Stimulated activated CD4-positive, alpha-beta T cell treated with anti-CD3 and anti-CD28 coated beads, TNF-alpha, amount 100 ng/mL, for 48 hours (primary cell): Measurements from ENCODE around the gene DNAJB6.

Experiments
- DNase-seq, 3 donors: peaks; one replicate each; pipeline ENCODE4 v3.0.0-alpha.2; 2020; ENCODE audit warnings: low read depth in 3 of 3

DNAJB6 gene

DNA sequence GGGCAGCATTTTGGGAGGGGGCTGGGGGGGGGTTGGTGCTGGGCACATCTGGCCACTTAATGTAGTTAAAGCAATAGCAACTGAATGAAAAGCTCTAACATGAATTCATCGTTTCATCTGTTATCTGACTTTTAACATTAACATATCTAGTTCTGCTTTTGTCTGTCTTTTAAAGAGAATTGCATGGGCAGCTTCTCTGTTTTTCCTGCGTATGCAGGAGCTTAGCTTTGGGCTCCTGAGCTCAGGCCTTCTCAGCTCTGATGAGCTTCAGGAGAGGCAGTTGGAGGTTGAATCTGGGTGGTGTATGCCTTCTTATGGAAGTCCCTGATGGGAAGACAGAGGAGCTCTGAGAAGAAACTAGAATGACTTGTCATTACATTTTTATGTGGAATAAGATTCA is 58.4 kb downstream of the DNAJB6 start:
- DNase-seq = no peak

DNA sequence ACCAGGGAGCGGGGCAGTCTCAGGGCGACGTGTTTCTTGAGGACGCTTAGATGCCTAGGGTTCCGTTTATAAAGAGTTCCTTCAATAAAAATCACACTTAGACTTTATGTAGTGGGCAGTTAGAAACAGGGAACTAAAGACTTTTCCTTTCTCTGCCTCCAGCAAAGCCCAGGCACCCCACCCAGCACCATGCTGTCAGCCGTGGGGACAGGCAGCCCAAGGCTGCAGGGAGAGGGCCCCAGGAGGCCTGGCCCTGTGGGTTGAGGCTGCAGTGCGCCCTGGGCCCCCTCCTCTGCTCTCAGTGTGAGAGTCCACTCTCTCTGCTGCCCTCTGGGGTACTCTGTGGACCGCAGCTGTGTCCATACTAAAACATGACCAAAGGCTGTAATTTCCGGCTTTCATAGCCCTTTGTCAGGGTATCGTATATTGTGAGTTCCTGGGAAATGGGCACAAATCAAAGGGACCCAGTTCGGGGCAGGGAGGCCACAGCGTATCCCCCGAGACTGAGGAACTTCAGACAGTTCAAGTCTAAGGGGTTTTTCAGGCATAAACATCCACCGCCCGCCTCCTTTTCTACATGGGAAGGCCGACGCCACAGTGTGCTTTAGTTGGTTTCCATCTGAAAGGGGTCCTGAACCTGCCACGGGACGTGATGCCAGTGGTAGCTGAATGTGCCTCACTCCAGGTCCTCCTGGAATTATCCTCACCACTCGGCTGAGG is 59.7 kb downstream of the DNAJB6 start:
- DNase-seq = no peak

DNA sequence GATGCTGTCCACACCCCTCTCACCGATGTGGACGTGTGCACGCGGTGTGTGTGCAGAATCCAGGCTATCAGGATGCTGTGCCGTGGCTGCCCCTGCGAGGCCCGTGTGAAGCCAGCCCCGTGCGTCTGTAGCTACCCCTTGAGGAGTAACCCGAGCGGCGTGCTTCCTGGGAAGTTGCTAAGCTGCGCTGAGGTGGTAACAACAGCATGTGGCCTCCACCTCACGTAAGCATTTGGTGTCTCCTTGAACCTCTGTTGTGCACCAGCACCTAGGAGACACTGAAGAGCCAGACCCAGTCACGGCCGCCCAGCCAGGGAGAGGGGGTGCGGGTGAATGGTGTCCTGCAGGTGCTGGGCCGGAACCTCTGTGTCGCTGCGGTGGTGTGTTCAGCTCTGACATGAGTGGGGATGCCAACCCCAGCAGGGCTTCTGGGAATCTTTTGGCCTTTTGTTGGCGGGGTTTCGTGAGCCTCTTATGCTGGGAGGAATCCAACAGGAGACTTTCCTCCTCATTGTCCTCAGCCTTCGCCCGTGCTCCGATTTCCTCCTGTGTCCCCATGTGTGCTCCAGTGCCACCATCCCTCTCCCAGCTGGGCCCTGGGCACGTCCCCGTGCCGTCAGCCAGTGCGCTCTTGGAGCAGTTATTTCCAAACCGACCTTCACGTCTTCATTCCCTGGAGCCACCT is 60.4 kb downstream of the DNAJB6 start:
- DNase-seq = no peak

DNA sequence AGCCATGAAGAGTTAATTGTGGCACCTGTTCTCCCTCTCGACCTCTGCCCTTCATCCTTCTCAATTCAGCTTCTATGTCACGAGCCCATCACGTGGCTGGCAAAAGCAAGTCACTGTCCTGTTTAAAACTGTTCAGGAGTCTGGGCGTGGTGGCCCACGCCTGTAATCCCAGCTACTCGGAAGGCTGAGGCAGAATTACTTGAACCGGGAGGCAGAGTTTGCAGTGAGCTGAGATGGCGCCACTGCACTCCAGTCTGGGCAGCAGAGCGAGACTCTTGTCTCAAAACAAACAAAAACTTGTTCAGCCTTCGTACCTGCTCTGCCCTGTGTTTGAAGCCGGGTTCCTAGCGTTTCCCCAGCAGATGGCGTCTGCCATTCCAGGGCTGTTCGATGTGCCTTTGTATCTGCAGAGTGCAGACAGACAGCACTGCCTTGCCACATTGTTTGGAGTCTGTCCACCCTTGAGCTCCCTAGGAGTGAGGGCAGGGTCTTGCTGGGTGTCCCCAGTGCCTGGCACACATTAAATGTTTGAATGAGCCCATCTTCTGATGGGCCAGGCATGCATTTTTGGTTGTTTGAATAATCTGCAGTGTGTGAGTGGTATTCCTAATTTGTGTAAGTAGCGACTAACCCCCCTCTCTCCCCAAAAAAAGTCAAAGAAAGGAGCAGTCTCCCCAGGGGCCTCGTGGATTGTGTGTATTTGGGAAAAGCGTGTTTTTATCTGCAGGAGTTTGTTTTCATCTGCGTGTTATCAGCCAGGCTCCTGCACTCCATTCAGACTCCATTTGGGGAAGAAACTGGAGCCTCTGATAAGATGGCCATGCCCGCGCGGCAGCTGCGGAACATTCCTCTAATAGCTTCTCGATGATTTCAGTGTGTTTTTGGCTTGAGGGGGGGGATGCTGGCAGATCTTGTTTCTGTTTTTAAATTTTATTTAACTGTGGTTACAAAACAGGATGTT is 61.2 kb downstream of the DNAJB6 start:
- no peak for DNase-seq

DNA sequence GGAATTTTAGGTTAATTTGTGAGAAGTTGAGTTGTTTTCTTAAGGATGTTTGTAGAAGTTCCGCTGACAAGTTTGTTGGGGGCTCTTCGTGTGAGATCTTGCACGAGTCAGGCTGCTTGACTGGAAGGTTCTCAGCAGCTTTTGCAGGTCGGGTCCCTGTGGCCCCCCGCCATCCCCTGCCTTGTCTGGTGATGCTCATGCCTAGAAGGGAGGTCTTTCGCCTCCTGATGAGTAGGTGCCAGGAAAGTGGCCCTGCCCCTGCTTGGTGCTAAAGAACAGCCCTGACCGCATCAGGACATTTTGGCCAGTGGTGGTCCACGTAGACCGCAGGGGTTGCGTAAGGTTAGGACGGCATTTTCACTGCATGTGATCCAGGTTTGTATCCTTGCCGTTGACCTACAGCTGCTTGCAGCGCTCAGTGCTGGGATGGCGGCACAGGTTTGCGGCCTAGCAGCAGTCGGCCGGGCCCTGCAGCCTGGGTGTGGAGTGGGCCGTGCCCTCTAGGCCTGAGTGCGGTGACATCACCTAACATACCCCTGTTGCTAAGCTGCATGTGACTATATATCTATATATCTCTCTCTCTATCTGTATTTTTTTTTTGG is 62.4 kb downstream of the DNAJB6 start:
- DNase-seq = no peak

DNA sequence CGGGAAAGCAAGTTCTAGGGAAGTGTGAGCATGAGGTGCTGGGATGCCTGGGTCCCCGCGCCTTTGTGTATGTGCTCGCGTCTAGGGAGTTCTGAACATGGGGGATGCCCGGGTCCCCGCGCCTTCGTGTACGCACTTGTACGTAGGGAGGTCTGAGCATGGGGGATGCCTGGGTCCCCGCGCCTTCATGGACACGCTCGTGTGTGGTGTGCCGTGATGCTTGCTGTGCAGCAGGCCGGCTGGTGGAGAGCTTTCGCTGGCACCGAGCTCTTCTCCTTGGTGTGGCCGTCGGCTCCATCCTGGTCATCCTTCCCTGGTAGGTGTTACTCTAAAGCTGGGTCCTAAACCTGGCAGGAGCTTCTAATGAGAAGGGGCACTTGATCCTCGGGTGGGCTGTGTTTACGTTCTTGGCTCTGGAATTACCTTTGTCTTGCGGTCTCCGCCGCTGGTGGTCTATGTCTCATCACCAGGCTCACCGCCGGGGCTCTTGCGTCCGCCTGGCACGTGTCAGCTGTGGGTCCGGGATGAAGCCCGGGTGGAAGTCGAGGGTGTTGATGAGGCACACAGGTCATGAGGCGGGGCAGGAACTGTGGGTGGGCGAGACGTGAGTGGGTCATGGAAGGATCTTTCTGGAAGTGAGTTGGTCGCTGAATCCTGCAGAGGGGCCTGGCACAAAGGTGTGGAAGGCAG is 63.5 kb downstream of the DNAJB6 start:
- no peak for DNase-seq

DNA sequence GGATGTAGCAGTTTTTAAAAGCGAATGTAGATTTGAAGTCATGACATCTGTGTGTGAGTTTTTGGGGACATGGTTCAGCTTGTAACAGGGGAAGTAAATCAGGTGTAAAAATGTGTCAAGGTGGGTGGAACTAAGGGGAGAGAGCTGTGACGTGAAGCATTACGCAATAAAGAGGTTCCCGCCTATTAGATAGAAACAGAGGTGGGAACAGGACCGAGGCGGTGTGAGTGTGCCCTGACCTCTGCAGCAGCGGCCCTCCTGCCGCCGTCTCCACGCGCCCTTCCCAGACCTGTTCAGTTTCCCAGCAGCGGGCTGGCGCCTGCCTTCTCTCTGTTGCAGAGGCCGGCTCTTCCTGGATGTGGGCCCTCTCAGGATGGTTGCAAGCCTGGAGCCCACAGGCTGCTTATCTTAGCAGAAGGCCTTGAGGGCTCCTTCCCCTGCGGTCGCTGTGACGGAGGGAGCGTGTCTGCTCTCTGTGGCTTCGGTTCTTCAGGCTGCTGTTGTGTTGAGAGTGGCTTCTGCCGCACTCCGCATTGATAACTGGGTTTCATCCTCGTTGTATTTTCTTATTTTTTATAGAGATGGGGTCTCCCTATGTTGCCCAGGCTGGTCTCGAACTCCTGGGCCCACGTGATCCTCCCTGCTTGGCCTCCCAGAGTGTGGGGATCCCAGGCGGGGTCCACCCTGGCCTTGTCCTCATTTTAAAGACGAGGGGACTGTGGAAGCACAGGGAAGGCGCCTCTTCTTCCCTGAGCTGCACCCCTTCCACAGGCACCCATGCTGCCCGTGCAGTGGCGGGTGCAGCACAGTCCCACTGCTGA is 65.0 kb downstream of the DNAJB6 start:
- no peak for DNase-seq

DNA sequence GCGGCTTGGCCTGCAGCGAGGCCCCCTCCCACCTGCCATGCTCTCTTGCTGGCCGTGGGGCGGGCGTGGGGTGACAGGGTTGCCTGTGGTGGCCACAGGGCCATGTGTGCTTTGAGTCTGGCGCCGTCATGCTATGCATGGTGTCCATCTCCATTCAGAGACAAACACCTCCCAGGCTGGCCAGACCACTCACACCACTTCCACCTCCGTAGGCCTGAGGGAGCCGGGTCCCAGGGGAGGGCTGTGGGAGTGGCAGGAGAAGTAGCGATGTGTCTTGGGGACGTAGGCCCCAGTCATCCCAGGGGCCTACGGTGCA is 65.5 kb downstream of the DNAJB6 start:
- DNase-seq = no peak

DNA sequence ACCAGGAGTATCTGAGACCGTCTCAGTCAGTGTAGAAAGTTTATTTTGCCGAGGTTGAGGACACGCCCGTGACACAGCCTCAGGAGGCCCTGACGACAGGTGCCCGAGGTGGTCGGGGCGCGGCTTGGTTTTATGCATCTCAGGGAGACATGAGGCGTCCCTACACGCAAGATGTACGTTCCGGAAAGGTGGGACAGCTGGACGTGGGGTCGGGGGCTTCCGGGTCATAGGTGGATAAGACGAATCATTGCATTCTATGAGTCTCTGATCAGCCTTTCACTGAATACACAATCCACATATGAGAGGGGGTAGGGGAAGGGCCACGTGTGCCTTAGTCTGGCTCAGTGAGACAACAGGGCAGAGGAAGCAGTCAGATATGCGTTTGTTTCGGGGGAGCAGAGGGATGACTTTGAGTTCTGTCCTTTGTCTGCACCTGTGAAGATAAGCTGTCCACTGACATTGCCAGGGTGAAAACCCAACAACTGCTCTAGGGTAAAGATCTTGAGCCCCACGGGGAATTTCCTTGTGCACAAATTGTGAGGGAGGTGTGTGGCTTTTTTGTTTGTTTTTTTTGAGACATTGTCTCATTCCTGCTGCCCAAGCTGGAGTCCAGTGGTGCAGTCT is 66.2 kb downstream of the DNAJB6 start:
- DNase-seq = no peak

DNA sequence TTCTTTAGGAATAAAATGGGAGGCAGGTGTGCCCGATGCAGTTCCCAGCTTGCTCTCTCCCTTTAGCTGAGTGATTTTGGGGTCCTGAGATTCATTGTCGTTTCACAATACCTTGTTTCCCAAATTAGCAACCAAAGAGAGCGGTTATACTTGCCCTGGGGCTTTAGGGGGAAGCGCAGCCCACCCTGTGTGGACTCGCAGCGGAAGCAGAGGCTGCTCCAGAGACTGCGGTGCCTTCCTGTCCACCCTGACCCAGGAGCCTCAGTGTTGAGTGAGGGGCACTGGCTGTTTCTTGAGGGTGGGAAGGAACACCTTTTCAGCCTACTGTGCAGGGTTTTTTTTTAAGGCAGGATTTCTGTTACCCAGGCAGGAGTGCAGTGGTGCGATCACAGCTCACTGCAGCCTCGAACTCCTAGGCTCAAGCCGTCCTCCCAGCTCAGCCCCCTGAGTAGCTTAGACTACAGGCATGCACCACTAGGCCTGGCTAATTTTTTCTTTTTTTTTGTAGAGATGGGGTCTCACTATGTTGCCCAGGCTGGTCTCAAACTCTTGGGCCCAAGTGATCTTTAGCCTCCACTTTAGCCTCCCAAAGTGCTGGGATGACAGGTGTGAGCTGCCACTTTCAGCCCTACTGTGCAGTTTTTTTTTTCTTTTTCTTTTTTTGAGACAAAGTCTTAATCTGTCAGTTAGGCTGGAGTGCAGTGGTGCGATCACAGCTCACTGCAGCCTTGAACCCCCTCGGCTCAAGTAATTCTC is 67.0 kb downstream of the DNAJB6 start:
- DNase-seq = no peak

DNA sequence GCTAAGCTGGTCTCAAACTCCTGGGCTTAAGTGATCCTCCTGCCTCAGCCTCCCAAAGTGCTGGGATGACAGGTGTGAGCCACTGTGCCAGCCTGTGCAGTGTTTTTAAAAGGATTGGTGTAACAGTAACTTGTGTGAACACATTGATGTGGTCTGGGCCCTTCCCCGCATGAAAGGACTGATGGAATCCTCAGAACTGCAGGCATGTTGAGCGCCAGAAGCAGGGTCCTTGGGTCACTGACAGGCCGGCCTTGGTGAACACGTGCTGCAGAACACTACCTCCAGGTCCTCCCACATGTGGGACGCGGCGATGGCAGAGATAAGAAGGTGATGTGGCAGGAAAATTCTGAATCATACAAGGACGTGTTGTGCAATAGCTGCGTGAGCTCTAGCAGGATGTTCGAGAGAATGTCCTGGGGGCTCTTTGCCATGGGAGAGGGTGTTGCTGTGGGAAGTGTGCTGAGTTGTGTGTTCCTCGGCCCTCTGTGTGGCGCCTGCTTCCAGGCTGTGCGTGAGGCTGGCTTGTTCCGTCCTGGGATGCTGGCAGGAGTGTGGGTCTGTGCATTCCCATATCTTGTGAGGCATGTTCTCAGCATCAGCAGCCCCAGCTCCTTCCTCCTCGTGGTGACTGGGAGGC is 68.2 kb downstream of the DNAJB6 start:
- peak; percentile 23 to 52 (median 25) for DNase-seq

DNA sequence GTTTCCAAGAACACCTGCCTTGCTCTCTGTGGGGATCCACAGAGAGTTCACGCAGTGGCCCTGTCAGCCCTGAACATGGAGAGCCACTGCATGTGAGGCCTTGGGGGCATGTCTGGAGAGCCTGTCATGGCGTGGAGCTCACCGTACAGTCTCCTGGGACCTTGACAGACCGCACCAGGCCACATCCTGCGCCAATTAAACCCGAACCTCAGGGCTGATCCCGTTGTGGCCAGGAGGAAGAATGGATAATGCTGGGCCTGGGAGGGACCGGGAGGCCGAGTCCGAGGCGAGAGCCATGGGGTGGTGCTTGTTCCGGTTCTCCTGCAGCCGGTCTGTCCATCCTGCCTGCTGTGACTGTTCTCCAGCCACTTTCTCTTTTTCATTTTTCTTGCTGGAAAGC is 68.7 kb downstream of the DNAJB6 start:
- no peak for DNase-seq

DNA sequence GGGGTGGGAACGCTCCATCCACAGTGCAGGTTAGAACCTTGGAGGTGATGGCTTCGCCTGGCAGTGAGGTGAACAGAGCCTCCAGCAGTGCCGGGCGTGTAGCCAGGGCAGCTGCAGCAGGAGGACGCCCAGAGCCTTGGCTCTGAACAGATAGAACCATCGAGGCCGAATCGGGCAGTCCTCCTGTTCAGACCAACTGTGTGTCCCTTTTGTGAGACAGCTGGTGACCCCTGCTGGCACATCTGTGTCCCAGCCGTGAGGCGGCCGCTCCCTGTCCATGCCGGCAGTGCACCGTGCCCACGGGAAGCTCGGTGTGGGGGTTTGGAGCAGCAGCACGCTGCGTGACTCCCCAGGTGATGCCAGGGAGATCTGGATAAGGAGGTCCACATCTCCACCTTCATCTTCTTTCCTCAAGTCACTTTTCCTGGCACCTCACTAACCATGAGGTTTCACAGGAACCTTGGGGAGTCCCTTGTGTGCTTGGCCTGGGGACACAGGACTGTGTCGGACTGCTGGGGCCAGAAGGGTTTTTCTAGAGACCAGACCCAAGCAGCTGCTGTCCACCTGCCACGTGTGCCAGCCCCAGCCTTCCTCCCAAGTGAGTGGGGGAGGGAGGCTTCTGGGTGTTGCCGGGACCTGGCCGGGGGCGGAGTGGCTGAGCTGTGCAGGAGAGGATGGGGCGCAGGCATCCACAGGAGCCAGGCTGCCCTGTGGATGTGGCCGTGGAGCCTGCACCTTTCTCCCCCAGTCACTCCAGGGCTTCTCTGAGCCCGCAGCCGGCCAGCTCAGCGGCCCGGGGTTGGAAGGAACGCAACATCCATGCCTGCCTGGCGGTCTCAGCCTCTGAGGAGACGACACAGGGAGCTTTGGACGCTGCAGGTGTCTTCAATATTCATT is 69.4 kb downstream of the DNAJB6 start:
- DNase-seq = no peak

DNA sequence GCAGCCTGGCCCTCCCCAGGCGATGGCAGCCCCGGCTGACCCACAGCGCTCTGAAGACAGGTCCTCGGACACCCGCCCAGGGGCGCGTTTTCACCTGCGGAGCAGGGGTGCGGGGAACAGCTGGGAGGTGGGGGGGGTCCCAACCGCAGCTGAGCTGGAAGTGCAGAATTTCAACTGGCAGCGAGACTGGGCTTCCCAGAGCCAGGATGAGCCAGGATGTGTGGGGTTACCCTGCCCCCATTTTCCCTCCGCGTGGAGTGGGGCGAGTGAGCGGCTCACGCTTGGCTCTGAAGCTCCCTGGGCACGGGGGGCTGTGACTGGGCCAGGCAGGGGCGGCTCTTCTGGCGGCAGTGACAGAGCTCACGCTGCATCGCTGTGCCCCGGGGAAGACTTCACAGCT is 70.2 kb downstream of the DNAJB6 start:
- DNase-seq = no peak

DNA sequence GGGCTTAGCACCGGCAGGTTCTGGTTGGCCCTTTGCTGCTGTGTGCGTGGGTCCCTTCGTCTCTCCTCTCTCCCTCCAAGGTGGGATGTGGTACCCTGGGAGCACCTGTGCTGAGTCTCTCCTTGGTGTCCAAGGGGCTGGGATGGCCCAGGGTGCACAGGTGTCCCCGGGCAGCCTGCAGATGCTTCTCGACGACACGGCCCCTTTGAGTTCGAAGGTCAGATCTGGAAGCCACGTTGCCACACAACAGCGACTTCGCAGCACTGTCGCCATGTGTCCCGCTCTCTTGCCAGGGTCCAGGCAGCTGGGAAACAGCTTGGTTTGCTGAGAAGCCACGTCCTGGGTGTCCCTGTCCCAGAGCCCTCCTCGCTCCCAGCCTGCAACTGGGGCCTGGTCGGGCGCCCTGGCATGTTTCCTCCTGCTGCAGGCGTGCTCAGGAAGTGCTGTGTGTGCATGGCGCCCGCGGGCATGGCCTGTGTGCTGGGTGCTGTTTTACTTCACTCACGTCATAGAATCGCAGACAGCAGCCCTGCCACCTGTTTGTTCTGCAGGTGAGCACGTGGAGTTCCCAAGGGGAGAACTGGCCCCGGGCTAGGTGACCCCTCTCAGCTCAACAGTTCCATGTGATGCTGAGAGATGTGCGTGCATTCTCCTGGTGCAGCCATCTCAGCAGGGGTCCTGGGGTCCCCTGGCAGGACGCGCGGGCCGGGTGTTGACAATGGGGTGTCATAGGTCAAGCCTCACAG is 70.9 kb downstream of the DNAJB6 start:
- DNase-seq = no peak

DNA sequence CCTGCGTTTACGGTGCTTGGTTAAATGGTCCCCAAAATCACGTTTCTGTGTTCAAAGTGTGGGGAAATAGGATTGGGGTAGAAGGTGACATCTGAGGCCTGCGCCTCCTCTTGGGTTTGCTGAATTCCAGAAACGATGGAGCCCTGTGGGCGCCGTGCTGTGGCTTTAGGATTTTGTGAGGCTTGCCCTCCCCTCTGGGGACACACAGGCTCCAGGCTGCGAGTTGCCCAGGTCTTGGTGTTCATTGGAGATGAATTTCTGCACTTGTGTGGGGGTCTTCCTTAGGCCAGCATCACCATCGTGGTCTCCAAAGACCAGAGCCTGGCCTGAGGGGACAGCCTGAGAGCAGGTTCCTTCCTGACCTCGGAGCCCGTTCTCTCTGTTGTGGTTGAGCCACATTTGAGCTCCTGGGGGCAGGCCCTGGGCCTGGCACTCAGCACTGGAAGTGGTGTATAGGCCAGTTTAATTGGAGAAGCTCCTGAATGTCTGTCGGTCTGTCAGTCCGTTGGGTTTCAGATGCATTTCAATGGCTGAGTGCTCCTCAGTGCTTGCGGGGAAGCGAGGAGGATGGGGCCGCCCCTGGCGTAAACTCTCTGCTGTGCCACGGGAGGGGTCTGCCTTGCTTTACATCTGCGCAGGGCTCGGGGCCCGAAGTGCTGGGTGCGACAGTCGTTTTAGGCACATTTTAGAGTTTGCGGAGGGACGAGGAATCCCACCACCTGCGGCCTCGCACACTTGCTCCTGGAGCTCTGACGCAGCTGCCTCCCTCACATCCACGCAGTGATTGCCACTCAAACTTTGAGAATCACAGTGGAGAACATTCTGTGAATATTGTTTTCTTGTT is 71.7 kb downstream of the DNAJB6 start:
- DNase-seq = no peak
